Ectodermal cell (in vitro differentiated cells): ENCODE data around the gene TUB.

Experiments used
- H3K27ac ChIP-seq: 2 replicates; pipeline ENCODE4 v1.7.0; 2013; ENCODE audit warnings: mild to moderate bottlenecking, low read depth, low read length; ENCODE audit not compliant: insufficient read depth, poor library complexity, severe bottlenecking
- H3K27me3 ChIP-seq: 2 replicates; pipeline ENCODE4 v1.7.0; 2013; ENCODE audit warnings: mild to moderate bottlenecking, low read length; ENCODE audit not compliant: insufficient read depth, control insufficient read depth, poor library complexity, severe bottlenecking
- H3K36me3 ChIP-seq: one replicate; pipeline ENCODE4 v1.7.0; 2013; ENCODE audit warnings: low read length; ENCODE audit not compliant: control insufficient read depth, insufficient read depth
- H3K4me1 ChIP-seq: one replicate; pipeline ENCODE4 v1.7.0; 2013; ENCODE audit warnings: low read length; ENCODE audit not compliant: control insufficient read depth, insufficient read depth
- H3K4me3 ChIP-seq: 2 replicates; pipeline ENCODE4 v1.7.0; 2013; ENCODE audit warnings: low read depth, low read length, control low read depth; ENCODE audit not compliant: insufficient read depth
- H3K9me3 ChIP-seq: 2 replicates; pipeline ENCODE4 v1.7.0; 2013; ENCODE audit warnings: mild to moderate bottlenecking, low read length, moderate library complexity; ENCODE audit not compliant: control insufficient read depth
- WGBS, 2 experiments: methylation state at CpG; one replicate each; pipeline ENCODE4 v1.1.7; 2013; ENCODE audit warnings: missing lambda C conversion rate in 2 of 2; 5-methylcytosine and 5-hydroxymethylcytosine counted together

TUB gene

GRCh38 chr11:8098361-8098760 lies 17.4 kb downstream of the TUB start:
- Histone ChIP-seq H3K36me3 (peaks cover 33% of the 10 kb centered on the region), H3K4me3 (no peak overlapping the region), H3K9me3 (no peaks in the 10 kb centered on the region), H3K4me1 (no peaks in the 10 kb centered on the region), H3K27ac (no peak overlapping the region), H3K27me3 (no peaks in the 10 kb centered on the region)
- 90 to 91% methylated on average over 4 of the region's 4 CpGs for WGBS, 2 experiments

- no peaks in the 10 kb centered on the region for H3K4me1 ChIP-seq
- peaks cover 33% of the 10 kb centered on the region for H3K36me3 ChIP-seq
- H3K27ac ChIP-seq = no peak overlapping the region
- H3K9me3 ChIP-seq = no peaks in the 10 kb centered on the region
- 90 to 91% methylated on average over 6 of the region's 6 CpGs for WGBS, 2 experiments
- H3K27me3 ChIP-seq = no peaks in the 10 kb centered on the region
- H3K4me3 ChIP-seq = no peak overlapping the region
Measured at GRCh38 chr11:8098879-8099278, 17.9 kb downstream of the TUB start.

GRCh38 chr11:8099291-8099899 lies 18.4 kb downstream of the TUB start:
- peaks cover 33% of the 10 kb centered on the region for H3K36me3 ChIP-seq
- no peak overlapping the region for H3K27ac ChIP-seq
- H3K4me1 ChIP-seq = no peaks in the 10 kb centered on the region
- WGBS, 2 experiments = 65 to 67% methylated on average over 3 of the region's 3 CpGs
- no peaks in the 10 kb centered on the region for H3K27me3 ChIP-seq
- no peak overlapping the region for H3K4me3 ChIP-seq
- no peaks in the 10 kb centered on the region for H3K9me3 ChIP-seq

GRCh38 chr11:8100158-8100557 lies 19.1 kb downstream of the TUB start:
- no peaks in the 10 kb centered on the region for H3K4me1 ChIP-seq
- H3K9me3 ChIP-seq = no peaks in the 10 kb centered on the region
- H3K27ac ChIP-seq = no peak overlapping the region
- peaks cover 33% of the 10 kb centered on the region for H3K36me3 ChIP-seq
- WGBS, 2 experiments = 93 to 94% methylated on average over 14 of the region's 14 CpGs
- no peaks in the 10 kb centered on the region for H3K27me3 ChIP-seq
- no peak overlapping the region for H3K4me3 ChIP-seq

GRCh38 chr11:8100605-8101004 lies 19.6 kb downstream of the TUB start:
- Histone ChIP-seq H3K27me3 (no peaks in the 10 kb centered on the region), H3K9me3 (no peaks in the 10 kb centered on the region), H3K27ac (no peak overlapping the region), H3K4me1 (no peaks in the 10 kb centered on the region), H3K36me3 (peaks cover 33% of the 10 kb centered on the region), H3K4me3 (no peak overlapping the region)
- 91 to 95% methylated on average over 8 of the region's 8 CpGs for WGBS, 2 experiments

- no peak overlapping the region for H3K4me3 ChIP-seq
- no peaks in the 10 kb centered on the region for H3K4me1 ChIP-seq
- H3K27ac ChIP-seq = no peak overlapping the region
- H3K36me3 ChIP-seq = peaks cover 34% of the 10 kb centered on the region
- WGBS, 2 experiments = 94 to 95% methylated on average over 11 of the region's 11 CpGs
- no peaks in the 10 kb centered on the region for H3K9me3 ChIP-seq
- no peaks in the 10 kb centered on the region for H3K27me3 ChIP-seq
Measured at GRCh38 chr11:8101421-8101820, 20.4 kb downstream of the TUB start.

GRCh38 chr11:8102296-8102915 lies 21.4 kb downstream of the TUB start:
- H3K27ac ChIP-seq = no peak overlapping the region
- no peaks in the 10 kb centered on the region for H3K4me1 ChIP-seq
- no peak overlapping the region for H3K4me3 ChIP-seq
- H3K27me3 ChIP-seq = no peaks in the 10 kb centered on the region
- peaks cover 36% of the 10 kb centered on the region for H3K36me3 ChIP-seq
- no peaks in the 10 kb centered on the region for H3K9me3 ChIP-seq

GRCh38 chr11:8102965-8103364 lies 22.0 kb downstream of the TUB start:
- Histone ChIP-seq H3K9me3 (no peaks in the 10 kb centered on the region), H3K4me3 (no peak overlapping the region), H3K27ac (no peak overlapping the region), H3K36me3 (peaks cover 33% of the 10 kb centered on the region), H3K4me1 (no peaks in the 10 kb centered on the region), H3K27me3 (no peaks in the 10 kb centered on the region)
- WGBS, 2 experiments = 94 to 95% methylated on average over 7 of the region's 7 CpGs

- peaks cover 26% of the 10 kb centered on the region for H3K36me3 ChIP-seq
- WGBS, 2 experiments = 90 to 94% methylated on average over 2 of the region's 2 CpGs
- no peak overlapping the region for H3K4me3 ChIP-seq
- H3K9me3 ChIP-seq = no peaks in the 10 kb centered on the region
- H3K27ac ChIP-seq = no peak overlapping the region
- H3K27me3 ChIP-seq = no peaks in the 10 kb centered on the region
- no peaks in the 10 kb centered on the region for H3K4me1 ChIP-seq
Measured at GRCh38 chr11:8103909-8104308, 22.9 kb downstream of the TUB start.

GRCh38 chr11:8105133-8105532 lies 24.1 kb downstream of the TUB start:
- H3K27me3 ChIP-seq = no peaks in the 10 kb centered on the region
- H3K9me3 ChIP-seq = no peaks in the 10 kb centered on the region
- no peak overlapping the region for H3K4me3 ChIP-seq
- peaks cover 23% of the 10 kb centered on the region for H3K36me3 ChIP-seq
- H3K4me1 ChIP-seq = no peaks in the 10 kb centered on the region
- no peak overlapping the region for H3K27ac ChIP-seq
- 95 to 97% methylated on average over 4 of the region's 4 CpGs for WGBS, 2 experiments
